HS-27A (cell line): ENCODE results near the gene SLC23A2.
"Not testable (repeated sequence)": the region's sequence is repeated elsewhere in the genome, so short reads cannot be mapped to it uniquely, and the experiment has no call there.

Source experiments
- DNase-seq: peaks from one replicate; pipeline ENCODE4 v3.0.0-alpha.2; 2012; ENCODE audit warnings: low read depth, missing footprints

The SLC23A2 gene

GRCh38 chr20:4876301-4876700 is 125.0 kb downstream of the SLC23A2 start:
- no peak for DNase-seq

DNA sequence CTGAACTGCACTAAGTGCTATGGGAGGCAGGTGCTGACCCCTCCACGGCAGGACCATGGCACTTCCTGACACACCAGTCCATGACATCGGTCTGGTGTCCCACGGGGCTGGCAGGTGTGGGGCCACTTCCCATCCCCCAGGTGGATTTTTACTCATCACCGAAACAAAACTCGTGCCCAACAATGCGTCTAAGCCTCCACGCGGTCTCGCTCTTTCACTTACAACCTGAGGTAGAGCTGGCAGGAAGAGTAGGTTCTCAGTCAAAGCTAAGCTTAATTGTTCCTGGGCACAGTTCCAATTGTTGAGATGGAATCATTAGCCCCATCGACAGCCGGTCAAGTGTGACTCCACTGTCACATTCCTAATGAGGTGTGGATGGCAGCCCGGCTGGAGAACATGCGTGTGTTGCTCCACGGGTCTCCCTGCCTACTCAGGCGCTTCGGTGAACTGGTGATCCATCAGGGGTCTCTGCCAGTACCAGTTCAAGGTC is 125.7 kb downstream of the SLC23A2 start:
- no peak for DNase-seq

DNA sequence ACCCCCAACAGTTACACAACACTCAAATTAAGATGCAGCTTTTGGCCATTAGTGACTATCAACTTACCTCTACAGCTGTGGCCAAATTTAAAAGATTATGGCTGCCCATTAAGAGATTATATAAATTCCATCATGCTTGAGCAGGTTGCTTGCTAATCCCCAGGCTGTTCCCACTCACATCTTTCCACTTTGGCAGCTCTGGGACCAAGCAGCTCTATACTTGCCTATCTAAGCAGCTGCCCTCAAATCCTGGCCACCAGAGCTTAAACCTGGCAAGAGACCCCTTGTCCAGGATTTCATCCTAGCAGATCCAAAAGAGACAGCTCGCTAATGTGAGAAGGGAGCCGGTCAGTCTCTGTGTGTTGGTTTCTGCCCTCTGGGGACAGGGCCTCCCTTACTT is 127.9 kb downstream of the SLC23A2 start:
- no peak for DNase-seq

DNA sequence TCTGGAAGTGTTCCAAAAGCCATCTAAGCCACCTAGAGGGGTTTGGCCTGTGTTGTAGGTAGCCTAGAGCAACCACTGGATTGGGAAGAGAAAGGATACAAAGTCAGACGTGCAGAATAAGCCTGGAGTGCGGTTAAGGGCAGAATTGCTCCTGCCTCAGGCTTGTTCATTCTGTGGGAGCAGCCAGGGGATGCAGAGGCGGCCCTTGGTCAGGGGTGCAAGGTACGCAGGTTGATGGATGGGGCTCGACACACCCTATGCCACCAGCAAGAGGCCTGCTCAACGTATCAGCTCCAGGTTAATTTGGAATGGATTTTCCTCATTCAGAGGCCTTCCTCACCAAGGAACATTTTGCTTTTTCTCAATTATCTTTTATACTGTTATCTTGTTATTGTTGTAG is 129.8 kb downstream of the SLC23A2 start:
- no peak for DNase-seq

- DNase-seq = no peak
These were observed 130.4 kb downstream of the SLC23A2 start for GRCh38 chr20:4870906-4871305.

- DNase-seq = no peak
These were observed 131.8 kb downstream of the SLC23A2 start for GRCh38 chr20:4869290-4870193.

- DNase-seq = no peak
These were observed 134.3 kb downstream of the SLC23A2 start for GRCh38 chr20:4867051-4867450.

- DNase-seq = no peak
These were observed 134.9 kb downstream of the SLC23A2 start for GRCh38 chr20:4866429-4866828.

DNA sequence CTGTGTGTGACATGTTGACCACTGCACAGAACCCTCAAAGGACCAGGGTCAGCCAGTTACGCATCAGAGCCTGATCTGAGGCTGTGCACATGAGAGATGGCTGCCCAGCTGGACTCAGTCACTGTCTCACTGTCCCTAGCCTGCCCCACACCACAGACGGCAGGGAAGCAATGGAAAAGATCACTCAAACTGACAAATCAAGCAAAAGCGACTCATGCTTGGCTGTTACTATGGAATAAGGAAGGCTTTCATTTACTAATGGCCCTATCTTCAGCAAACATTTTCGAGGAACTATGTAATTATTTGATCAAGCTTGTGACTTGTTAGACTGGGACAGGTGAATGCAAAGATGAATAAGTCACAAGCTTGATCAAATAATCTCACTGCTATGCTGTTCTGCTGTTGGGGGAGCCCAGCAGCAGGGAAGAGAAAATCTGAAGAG is 137.0 kb downstream of the SLC23A2 start:
- DNase-seq = no peak

GRCh38 chr20:4862661-4863060 is 138.6 kb downstream of the SLC23A2 start:
- DNase-seq = no peak

- DNase-seq = no peak
These were observed 139.3 kb downstream of the SLC23A2 start for GRCh38 chr20:4861961-4862360.

DNA sequence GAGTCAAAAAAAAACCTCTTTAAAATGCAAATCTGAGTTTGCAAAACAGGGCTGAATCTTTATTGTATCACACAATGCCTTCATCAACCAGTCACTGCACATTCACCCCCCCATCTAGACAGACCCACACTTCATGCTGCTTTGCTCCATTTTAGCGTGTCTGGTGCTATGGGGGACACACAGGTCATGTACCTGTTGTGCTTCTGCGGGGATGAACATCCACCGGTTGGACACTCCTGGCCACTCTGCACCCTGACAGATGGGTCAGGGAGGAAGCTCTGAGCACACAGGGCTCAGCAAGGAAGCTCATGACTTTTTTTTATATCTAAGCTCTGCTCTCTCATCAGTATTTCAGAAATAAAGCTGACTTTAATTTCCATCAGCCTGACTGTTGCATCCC is 143.3 kb downstream of the SLC23A2 start:
- DNase-seq = no peak

- DNase-seq = no peak
These were observed 145.1 kb downstream of the SLC23A2 start for GRCh38 chr20:4856022-4856755.

DNA sequence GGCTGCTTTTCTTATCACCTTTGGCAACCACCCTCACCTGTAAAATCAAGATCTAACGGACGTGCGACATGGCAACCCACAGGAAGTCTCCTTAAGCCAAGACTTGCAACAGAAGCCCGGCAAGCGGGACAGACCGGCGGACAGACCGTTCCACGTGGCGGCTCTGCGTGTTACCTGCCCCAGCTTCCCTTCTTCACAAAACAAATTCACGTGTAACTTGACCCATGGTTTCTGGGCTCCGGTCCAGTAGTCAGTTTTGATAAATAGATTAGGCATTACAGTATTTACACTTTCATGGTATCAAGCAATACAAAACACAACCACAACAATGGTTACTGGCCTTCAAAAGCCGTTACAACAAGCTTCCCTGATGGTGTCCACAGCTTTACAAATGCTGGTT is 145.8 kb downstream of the SLC23A2 start:
- DNase-seq = no peak

DNA sequence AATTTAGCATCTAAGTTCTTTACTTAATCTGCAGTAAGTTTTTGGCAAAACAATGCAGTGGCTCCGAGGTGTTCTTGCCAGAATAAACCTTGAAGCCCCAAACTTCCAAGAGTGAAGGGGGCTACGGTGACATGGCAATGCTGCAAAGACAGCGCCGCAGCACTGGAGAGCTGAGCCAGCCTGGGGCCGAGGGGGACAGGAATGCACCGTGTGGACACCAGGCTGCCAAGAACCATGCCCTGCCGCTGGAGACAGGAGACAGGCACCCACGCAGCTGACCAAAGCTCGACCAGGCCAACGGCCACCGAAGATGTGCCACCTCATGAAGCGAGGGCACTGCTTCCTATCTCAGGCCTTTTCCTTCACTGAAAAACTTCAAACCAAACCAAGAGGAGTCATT is 146.2 kb downstream of the SLC23A2 start:
- DNase-seq = no peak

- DNase-seq = no peak
These were observed 146.8 kb downstream of the SLC23A2 start for GRCh38 chr20:4854561-4854901.

GRCh38 chr20:4853757-4854560 is 147.4 kb downstream of the SLC23A2 start:
- no peak for DNase-seq

GRCh38 chr20:4853004-4853403 is 148.3 kb downstream of the SLC23A2 start:
- DNase-seq = no peak

DNA sequence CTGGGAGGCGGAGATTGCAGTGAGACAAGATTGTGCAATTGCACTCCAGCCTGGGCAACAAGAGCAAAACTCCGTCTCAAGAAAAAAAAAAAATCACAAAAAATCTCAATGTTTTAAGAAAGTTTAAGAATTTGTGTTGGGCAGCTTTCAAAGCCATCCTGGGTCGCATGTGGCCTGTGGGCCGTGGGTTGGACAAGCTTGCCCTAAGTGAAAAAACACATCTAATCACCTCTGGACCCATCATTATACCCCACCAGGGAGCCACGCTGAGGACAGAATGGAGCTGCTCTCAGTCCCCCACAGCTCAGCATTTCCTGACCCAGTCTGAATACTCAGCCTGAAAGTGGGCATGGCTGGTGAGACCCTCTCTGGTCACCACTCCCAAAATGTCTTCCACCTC is 150.3 kb downstream of the SLC23A2 start:
- DNase-seq = no peak

DNA sequence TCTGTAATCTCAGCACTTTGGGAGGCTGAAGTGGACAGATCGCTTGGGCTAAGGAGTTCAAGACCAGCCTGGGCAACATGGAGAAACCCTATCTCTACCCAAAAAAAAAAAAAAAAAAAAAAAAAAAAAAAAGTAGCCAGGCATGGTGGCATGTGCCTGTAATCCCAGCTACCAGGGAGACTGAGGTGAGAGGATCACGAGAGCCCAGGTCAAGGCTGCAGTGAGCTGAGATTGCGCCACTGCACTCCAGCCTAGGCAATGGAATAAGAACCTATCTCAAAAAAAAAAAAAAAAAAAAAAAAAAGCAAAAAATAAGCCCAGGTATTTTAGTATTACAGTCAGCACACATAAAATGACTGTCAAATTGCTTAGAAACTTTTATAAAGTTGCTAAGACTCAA is 152.5 kb downstream of the SLC23A2 start:
- DNase-seq = not testable (repeated sequence)

DNA sequence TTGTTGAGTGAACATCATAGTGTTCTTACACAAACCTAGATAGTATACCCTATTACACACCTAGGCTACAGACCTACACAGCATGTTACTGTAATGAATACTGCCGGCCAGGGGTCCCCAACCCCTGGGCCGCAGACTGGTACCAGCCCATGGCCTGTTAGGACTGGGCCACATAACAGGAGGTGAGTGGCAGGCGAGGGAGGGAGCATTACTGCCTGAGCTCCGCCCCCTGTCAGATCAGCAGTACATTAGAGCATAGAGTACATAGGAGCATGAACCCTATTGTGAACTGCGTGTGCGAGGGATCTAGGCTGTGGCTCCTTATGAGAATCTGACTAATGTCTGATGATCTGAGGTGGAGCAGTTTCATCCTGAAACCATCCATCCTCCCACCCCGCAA is 153.3 kb downstream of the SLC23A2 start:
- DNase-seq = no peak

GRCh38 chr20:4846821-4847220 is 154.5 kb downstream of the SLC23A2 start:
- no peak for DNase-seq
